Muscle layer of duodenum (tissue), 2 donors: ENCODE results near the gene PKP4.
"Not testable (repeated sequence)": the region's sequence is repeated elsewhere in the genome, so short reads cannot be mapped to it uniquely, and the experiment has no call there.

ENCODE experiments used
- H3K27ac ChIP-seq: one replicate; pipeline ENCODE4 v1.7.0; 2013; ENCODE audit warnings: mild to moderate bottlenecking, low read length
- H3K27me3 ChIP-seq: one replicate; pipeline ENCODE4 v1.7.0; 2013; ENCODE audit warnings: low read depth, mild to moderate bottlenecking, control low read depth, low read length
- H3K36me3 ChIP-seq, 2 donors: one replicate each; pipeline ENCODE4 v1.7.0; 2013; ENCODE audit warnings: low read length in 2 of 2, control low read depth in 1 of 2, mild to moderate bottlenecking in 1 of 2; ENCODE audit not compliant: insufficient read depth in 2 of 2, control insufficient read depth in 1 of 2
- H3K4me1 ChIP-seq, 2 donors: one replicate each; pipeline ENCODE4 v1.7.0; 2013; ENCODE audit warnings: low read length in 2 of 2, mild to moderate bottlenecking in 2 of 2, control low read depth in 1 of 2, moderate library complexity in 1 of 2; ENCODE audit not compliant: insufficient read depth in 2 of 2, control insufficient read depth in 1 of 2
- H3K4me3 ChIP-seq, 2 donors: one replicate each; pipeline ENCODE4 v1.7.0; 2013; ENCODE audit warnings: low read length in 2 of 2, low read depth in 1 of 2, mild to moderate bottlenecking in 1 of 2
- H3K9me3 ChIP-seq, 2 donors: one replicate each; pipeline ENCODE4 v1.7.0; 2013; ENCODE audit warnings: low read length in 2 of 2, control low read depth in 1 of 2, mild to moderate bottlenecking in 1 of 2; ENCODE audit not compliant: control insufficient read depth in 1 of 2
- donor health status: healthy.

PKP4 gene

GRCh38 chr2:158456309-158457066 lies at the start of gene PKP4, which contains the start of gene CCDC148:
Gene PKP4, plus strand, starts transcription at chr2:158456952. Its CDS starts 76,233 bp downstream, at chr2:158533185.
Gene CCDC148, minus strand, starts transcription at chr2:158456753. Its CDS starts 314 bp downstream, at chr2:158456439.
- no peak within 1 kb of the TSS for H3K27ac ChIP-seq
- H3K36me3 ChIP-seq: no peaks in the 10 kb centered on the region
- H3K4me1 ChIP-seq: peaks cover 0 to 17% of the 10 kb centered on the region in 2 donors
- H3K4me3 ChIP-seq: peak within 1 kb of the TSS; percentile 79 to 95
- no peaks in the 10 kb centered on the region for H3K27me3 ChIP-seq
- H3K9me3 ChIP-seq: no peaks in the 10 kb centered on the region

- H3K9me3 ChIP-seq: peaks cover 0 to 8% of the 10 kb centered on the region in 2 donors
- no peak overlapping the region for H3K27ac ChIP-seq
- no peaks in the 10 kb centered on the region for H3K36me3 ChIP-seq
- no peaks in the 10 kb centered on the region for H3K4me1 ChIP-seq
- no peaks in the 10 kb centered on the region for H3K27me3 ChIP-seq
- no peak overlapping the region for H3K4me3 ChIP-seq
These were observed 49.7 kb upstream of the PKP4 start for GRCh38 chr2:158407031-158407430.

DNA sequence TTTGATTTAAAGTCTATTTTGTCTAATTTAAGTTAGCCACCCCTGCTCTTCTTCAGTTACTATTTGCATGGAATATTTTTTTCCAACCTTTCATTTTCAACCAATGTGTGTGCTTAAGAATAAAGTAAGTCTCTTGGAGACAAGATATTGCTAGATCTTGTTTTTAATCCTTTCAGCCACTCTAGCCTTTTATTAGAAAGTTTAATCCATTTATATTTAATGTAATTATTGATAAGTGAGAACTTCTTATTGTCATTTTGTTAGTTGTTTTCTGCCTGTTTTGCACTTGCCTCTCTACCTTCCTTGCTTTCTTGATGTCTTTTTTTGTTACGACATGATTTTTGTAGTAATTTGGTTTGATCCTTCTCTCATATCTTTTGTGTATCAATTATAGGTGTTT lies 46.6 kb upstream of the PKP4 start:
- H3K9me3 ChIP-seq: peaks cover 0 to 10% of the 10 kb centered on the region in 2 donors
- H3K4me1 ChIP-seq: peaks cover 0 to 8% of the 10 kb centered on the region in 2 donors
- H3K36me3 ChIP-seq: no peaks in the 10 kb centered on the region
- no peak overlapping the region for H3K4me3 ChIP-seq
- H3K27ac ChIP-seq: no peak overlapping the region
- no peaks in the 10 kb centered on the region for H3K27me3 ChIP-seq

DNA sequence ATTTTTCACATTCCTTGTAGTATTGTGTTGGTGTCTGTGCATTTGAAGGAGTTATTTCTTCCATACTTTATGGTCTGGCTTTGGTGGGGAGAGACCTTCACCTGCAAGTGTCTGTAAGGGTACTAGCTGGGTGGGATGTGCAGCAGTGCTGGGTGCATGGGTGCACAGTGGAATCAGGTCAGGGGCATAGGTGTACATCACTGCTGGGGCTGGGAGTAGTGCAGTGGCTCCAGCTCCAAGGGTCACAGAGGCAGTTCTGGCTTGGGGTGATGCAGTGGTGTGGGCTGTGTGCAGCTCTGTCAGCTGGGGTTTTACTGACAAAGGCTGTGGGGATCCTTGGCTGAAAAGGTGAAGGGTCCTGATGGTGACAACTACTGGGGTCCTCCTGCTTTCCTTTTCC lies 45.0 kb upstream of the PKP4 start:
- no peaks in the 10 kb centered on the region for H3K27me3 ChIP-seq
- H3K4me1 ChIP-seq: peaks cover 0 to 8% of the 10 kb centered on the region in 2 donors
- H3K4me3 ChIP-seq: no peak overlapping the region
- H3K27ac ChIP-seq: no peak overlapping the region
- H3K9me3 ChIP-seq: peaks cover 0 to 10% of the 10 kb centered on the region in 2 donors
- H3K36me3 ChIP-seq: no peaks in the 10 kb centered on the region

- Histone ChIP-seq H3K4me1 (peaks cover 0 to 8% of the 10 kb centered on the region in 2 donors), H3K9me3 (peaks cover 0 to 10% of the 10 kb centered on the region in 2 donors), H3K27me3 (no peaks in the 10 kb centered on the region), H3K4me3 (no peak overlapping the region), H3K27ac (no peak overlapping the region), H3K36me3 (no peaks in the 10 kb centered on the region)
These were observed 44.5 kb upstream of the PKP4 start for GRCh38 chr2:158412206-158412605.

- peaks cover 0 to 10% of the 10 kb centered on the region in 2 donors for H3K9me3 ChIP-seq
These were observed 43.2 kb upstream of the PKP4 start for GRCh38 chr2:158413581-158413980.

DNA sequence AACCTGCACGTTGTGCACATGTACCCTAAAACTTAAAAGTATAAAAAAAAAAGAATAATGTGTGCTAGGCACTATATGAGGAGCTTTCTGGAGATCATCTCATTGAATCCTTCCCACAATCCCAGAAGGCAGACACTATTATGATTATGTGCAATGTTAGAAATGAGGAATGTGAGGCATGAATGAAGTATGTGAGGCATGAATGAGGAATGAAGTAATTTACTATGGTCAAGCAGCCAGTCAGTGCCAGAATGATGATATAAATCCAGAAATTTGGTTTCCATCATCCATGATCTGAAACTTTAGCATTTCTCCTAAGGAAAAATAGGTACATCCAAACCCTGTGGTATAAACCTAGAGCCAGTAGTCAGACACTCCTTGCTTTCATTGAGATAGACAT lies 42.2 kb upstream of the PKP4 start:
- Histone ChIP-seq H3K4me3 (no peak overlapping the region), H3K4me1 (peaks cover 0 to 8% of the 10 kb centered on the region in 2 donors), H3K27ac (no peak overlapping the region), H3K36me3 (no peaks in the 10 kb centered on the region), H3K27me3 (no peaks in the 10 kb centered on the region), H3K9me3 (peaks cover 0 to 9% of the 10 kb centered on the region in 2 donors)

More at GRCh38 chr2:158413581-158413980, 43.2 kb upstream of the PKP4 start:
- Histone ChIP-seq H3K27me3 (no peaks in the 10 kb centered on the region), H3K4me3 (no peak overlapping the region), H3K36me3 (no peaks in the 10 kb centered on the region), H3K27ac (no peak overlapping the region), H3K4me1 (peaks cover 0 to 8% of the 10 kb centered on the region in 2 donors)

DNA sequence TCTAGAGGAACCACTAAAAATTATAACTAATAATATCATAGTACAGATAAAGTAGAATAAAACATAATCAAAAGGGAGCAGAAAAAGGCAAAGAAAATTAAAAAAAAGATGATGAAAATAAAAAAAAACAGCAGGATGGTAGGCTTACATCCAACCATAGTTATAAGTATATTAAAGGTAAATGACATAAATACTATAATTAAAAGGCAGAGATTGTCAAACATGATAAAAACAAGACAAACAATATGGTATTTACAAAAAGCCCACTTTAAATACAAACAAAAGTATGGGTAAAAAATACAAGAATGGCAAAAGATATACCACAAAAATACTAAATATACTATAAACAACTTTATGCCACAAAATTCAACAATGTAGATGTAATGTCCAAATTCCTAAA lies 24.6 kb upstream of the PKP4 start:
- Histone ChIP-seq H3K27me3 (no peaks in the 10 kb centered on the region), H3K27ac (no peak overlapping the region), H3K36me3 (no peaks in the 10 kb centered on the region), H3K4me1 (no peaks in the 10 kb centered on the region), H3K9me3 (peaks cover 7 to 15% of the 10 kb centered on the region in 2 donors), H3K4me3 (no peak overlapping the region)

DNA sequence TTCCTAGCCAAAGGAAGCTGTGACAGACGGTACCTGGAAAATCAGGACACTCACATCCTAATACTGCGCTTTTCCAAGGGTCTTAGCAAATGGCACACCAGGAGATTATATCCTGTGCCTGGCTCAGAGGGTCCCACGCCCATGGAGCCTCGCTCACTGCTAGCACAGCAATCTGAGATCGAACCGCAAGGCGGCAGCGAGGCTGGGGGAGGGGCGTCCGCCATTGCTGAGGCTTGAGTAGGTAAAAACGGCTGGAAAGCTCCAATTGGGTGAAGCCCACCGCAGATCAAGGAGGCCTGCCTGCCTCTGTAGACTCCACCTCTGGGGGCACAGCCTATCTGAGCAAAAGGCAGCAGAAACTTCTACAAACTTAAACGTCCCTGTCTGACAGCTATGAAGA lies 23.0 kb upstream of the PKP4 start:
- peaks cover 7 to 15% of the 10 kb centered on the region in 2 donors for H3K9me3 ChIP-seq
- not testable (repeated sequence) for H3K27me3 ChIP-seq, H3K27ac ChIP-seq, H3K4me3 ChIP-seq, H3K4me1 ChIP-seq, H3K36me3 ChIP-seq

GRCh38 chr2:158439062-158439461 lies 17.7 kb upstream of the PKP4 start:
- not testable (repeated sequence) for H3K27ac ChIP-seq, H3K27me3 ChIP-seq, H3K9me3 ChIP-seq

GRCh38 chr2:158443606-158444005 lies 13.1 kb upstream of the PKP4 start:
- no peaks in the 10 kb centered on the region for H3K9me3 ChIP-seq
- no peaks in the 10 kb centered on the region for H3K36me3 ChIP-seq
- H3K4me3 ChIP-seq: no peak overlapping the region
- no peak overlapping the region for H3K27ac ChIP-seq
- no peaks in the 10 kb centered on the region for H3K27me3 ChIP-seq
- no peaks in the 10 kb centered on the region for H3K4me1 ChIP-seq

More at GRCh38 chr2:158439062-158439461, 17.7 kb upstream of the PKP4 start:
- H3K4me1 ChIP-seq, H3K36me3 ChIP-seq, H3K4me3 ChIP-seq: not testable (repeated sequence)
